Keratinocyte (primary cell): Measurements from ENCODE around the gene MYO1D. TPM values are rescaled to one million over a fixed set of nuclear protein-coding genes. Genes with fewer than 3 reads are reported as not detected.

Source experiments
- DNase-seq: peaks from one replicate; pipeline ENCODE4 v3.0.0-alpha.2; 2011; ENCODE audit warnings: low read depth, missing footprints, low spot score
- FAIRE-seq: peaks from 2 replicates; lab custom pipeline; 2011; peaks lifted over from hg19 to GRCh38; lab: Jason Lieb, UNC
- H2AFZ ChIP-seq: 2 replicates; pipeline ENCODE4 v1.6.0; 2012; ENCODE audit warnings: low read length, control low read depth, inconsistent platforms; ENCODE audit not compliant: control insufficient read depth
- H3K27ac ChIP-seq: 2 replicates; pipeline ENCODE4 v1.5.1; 2011; ENCODE audit warnings: low read length; ENCODE audit not compliant: control insufficient read depth, insufficient read depth
- H3K27me3 ChIP-seq: 3 replicates; pipeline ENCODE4 v1.6.0; 2011; ENCODE audit warnings: low read length; ENCODE audit not compliant: control insufficient read depth, insufficient read depth; ENCODE audit errors: extremely low read depth
- H3K36me3 ChIP-seq, 2 experiments: 2 replicates in 1 of 2; 3 replicates in 1 of 2; pipeline ENCODE4 v1.5.1; 2011; ENCODE audit warnings: low read length in 2 of 2, mild to moderate bottlenecking in 1 of 2; ENCODE audit not compliant: control insufficient read depth in 2 of 2, insufficient read depth in 2 of 2; ENCODE audit errors: extremely low read depth in 1 of 2
- H3K4me1 ChIP-seq: 3 replicates; pipeline ENCODE4 v1.5.1; 2011; ENCODE audit warnings: low read length; ENCODE audit not compliant: control insufficient read depth, insufficient read depth; ENCODE audit errors: extremely low read depth
- H3K4me2 ChIP-seq: 3 replicates; pipeline ENCODE4 v1.6.0; 2011; ENCODE audit warnings: low read depth, low read length; ENCODE audit not compliant: control insufficient read depth, insufficient read depth; ENCODE audit errors: extremely low read depth
- H3K4me3 ChIP-seq, 3 experiments: fragments of 200-600 bp in 1 of 3; sonication (generic) in 1 of 3; 2 replicates in 2 of 3; 3 replicates in 1 of 3; pipeline ENCODE4 v1.5.1; 2011 to 2016; ENCODE audit warnings: low read length in 3 of 3, mild to moderate bottlenecking in 3 of 3, control low read depth in 2 of 3, inconsistent platforms in 1 of 3, low read depth in 1 of 3, mixed read lengths in 1 of 3, mixed run types in 1 of 3, moderate library complexity in 1 of 3; ENCODE audit not compliant: control insufficient read depth in 2 of 3, insufficient read depth in 2 of 3; ENCODE audit errors: extremely low read depth in 1 of 3
- H3K79me2 ChIP-seq: 2 replicates; pipeline ENCODE4 v1.6.0; 2012; ENCODE audit warnings: low read length; ENCODE audit not compliant: control insufficient read depth, insufficient read depth
- H3K9ac ChIP-seq: 3 replicates; pipeline ENCODE4 v1.6.0; 2011; ENCODE audit warnings: low read length; ENCODE audit not compliant: control insufficient read depth, insufficient read depth; ENCODE audit errors: extremely low read depth
- H3K9me1 ChIP-seq: 3 replicates; pipeline ENCODE4 v1.6.0; 2011; ENCODE audit warnings: low read length; ENCODE audit not compliant: control insufficient read depth, insufficient read depth; ENCODE audit errors: extremely low read depth
- H3K9me3 ChIP-seq: 2 replicates; pipeline ENCODE4 v1.5.1; 2012; ENCODE audit warnings: low read depth, low read length; ENCODE audit not compliant: control insufficient read depth
- H4K20me1 ChIP-seq: 3 replicates; pipeline ENCODE4 v1.6.0; 2011; ENCODE audit warnings: low read length; ENCODE audit not compliant: control insufficient read depth, insufficient read depth; ENCODE audit errors: extremely low read depth
- CTCF ChIP-seq, 3 experiments: IDR thresholded peaks in 1 of 3; conservative IDR thresholded peaks in 1 of 3; optimal IDR thresholded peaks in 1 of 3; 2 replicates in 2 of 3; 3 replicates in 1 of 3; pipeline versions ENCODE3 to v1.5.1; 2011; ENCODE audit warnings: low read length in 3 of 3, mild to moderate bottlenecking in 3 of 3, moderate library complexity in 2 of 3, control low read depth in 1 of 3, inconsistent platforms in 1 of 3; ENCODE audit not compliant: insufficient read depth in 2 of 3; ENCODE audit errors: extremely low read depth in 1 of 3
- EZH2 ChIP-seq: IDR thresholded peaks from one replicate; pipeline ENCODE4 v1.6.1; 2012; ENCODE audit warnings: inconsistent platforms, mild to moderate bottlenecking, low read length, moderate library complexity
- dilution Hi-C: fragments of 300-500 bp; cut with MboI; formaldehyde crosslinking; loops from one replicate; pipeline ENCODE4 v1.7.0; 2020; ENCODE audit warnings: low sequenced_read_pairs; ENCODE audit not compliant: extremely low pct_ligation_motif_present
- polyA plus RNA-seq, 5 experiments: library from polyadenylated mRNA; depleted of rRNA in 3 of 5; stranded (reverse) in 3 of 5; stranded (forward) in 1 of 5; unstranded in 1 of 5; fragments of >200 nt; gene quantifications; 1 replicate in 1 of 5; 2 replicates in 3 of 5; 3 replicates in 1 of 5; pipeline versions ENCODE4 v1.2.1 to v1.2.3, GENCODE V29; 2011 to 2012; ENCODE audit warnings: missing spikeins in 2 of 5, low read depth in 1 of 5, low replicate concordance in 1 of 5

Gene MYO1D
- polyA plus RNA-seq, 1 donor (not counting 4 experiments of a cell fraction or from before 2014, with no cell fraction given): 33.7 TPM

- Histone ChIP-seq H3K9me3 (no peaks in the 10 kb centered on the region), H3K27me3 (no peaks in the 10 kb centered on the region), H3K36me3 (no peaks in the 10 kb centered on the region), H3K4me3 (no peak overlapping the region), H3K9ac (no peak overlapping the region), H4K20me1 (no peaks in the 10 kb centered on the region), H3K4me1 (peaks cover 29% of the 10 kb centered on the region), H2AFZ (no peak overlapping the region), H3K79me2 (peaks cover 13% of the 10 kb centered on the region), H3K9me1 (no peaks in the 10 kb centered on the region), H3K4me2 (no peak overlapping the region), H3K27ac (no peak overlapping the region)
- dilution Hi-C loops: no loop called here
- DNase-seq (no peak), FAIRE-seq (no peak)
- TF ChIP-seq CTCF (optimal IDR thresholded peaks at IDR 0.05 in 1 of 3, IDR thresholded peaks at IDR 0.05 in 1 of 3, conservative IDR thresholded peaks at IDR 0.05 in 1 of 3; ENCODE audit: extremely low read depth in 1 of 3, insufficient read depth in 2 of 3, low read length in 3 of 3): no peak
Observed at GRCh38 chr17:32854832-32855389, 22.0 kb downstream of the MYO1D start.

GRCh38 chr17:32854207-32854606 lies 22.7 kb downstream of the MYO1D start:
- Histone ChIP-seq H3K27me3 (no peaks in the 10 kb centered on the region), H4K20me1 (no peaks in the 10 kb centered on the region), H3K9me1 (no peaks in the 10 kb centered on the region), H3K79me2 (peaks cover 11% of the 10 kb centered on the region), H3K36me3 (no peaks in the 10 kb centered on the region), H2AFZ (no peak overlapping the region), H3K4me2 (peak overlapping the region; percentile 60), H3K4me1 (peaks cover 23% of the 10 kb centered on the region), H3K4me3 (peak overlapping the region in 2 of 3 experiments; percentile 7 to 15), H3K27ac (no peak overlapping the region), H3K9ac (no peak overlapping the region), H3K9me3 (no peaks in the 10 kb centered on the region)
- FAIRE-seq (peak; percentile 78), DNase-seq (no peak)
- no peak for TF ChIP-seq CTCF (optimal IDR thresholded peaks at IDR 0.05 in 1 of 3, IDR thresholded peaks at IDR 0.05 in 1 of 3, conservative IDR thresholded peaks at IDR 0.05 in 1 of 3; ENCODE audit: extremely low read depth in 1 of 3, insufficient read depth in 2 of 3, low read length in 3 of 3)
- TF ChIP-seq EZH2: no peak
- dilution Hi-C loops: no loop called here
